GM20431 (cell line): Measurements from ENCODE around the gene TAF4B.
"Not testable (repeated sequence)": the region's sequence is repeated elsewhere in the genome, so short reads cannot be mapped to it uniquely, and the experiment has no call there.

ENCODE experiments used
- in situ Hi-C: fragments of 300-500 bp; cut with MseI, MboI; formaldehyde crosslinking; loops from one replicate; pipeline ENCODE4 v1.15.0; 2020; ENCODE audit warnings: low sequenced_read_pairs; ENCODE audit not compliant: unreplicated experiment

The TAF4B gene

DNA sequence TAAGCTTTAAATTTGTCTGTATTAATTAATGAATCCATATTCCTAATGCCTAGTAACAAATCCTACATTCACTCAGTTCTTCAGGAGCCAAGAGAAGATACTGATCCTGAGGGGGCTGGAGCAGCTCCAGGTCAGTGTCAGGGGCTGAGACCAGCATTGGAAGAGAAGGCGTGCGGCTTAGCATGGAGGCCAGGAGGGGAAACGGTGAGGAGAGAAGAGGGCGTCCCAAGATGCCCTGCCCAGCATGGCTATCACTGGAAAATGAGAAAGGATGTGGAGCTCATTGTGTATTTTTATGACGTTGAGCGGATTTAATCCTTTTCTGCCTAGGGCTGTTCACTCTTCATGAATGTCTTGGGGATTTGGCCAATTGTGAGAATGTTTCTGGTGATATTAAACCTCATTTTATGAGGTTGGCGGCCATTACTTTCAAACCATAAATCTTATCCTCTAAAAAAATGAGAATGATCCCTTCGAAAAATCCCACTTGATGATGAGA lies 190.5 kb downstream of the TAF4B start:
- in situ Hi-C loops: loop anchor here (25.0 kb wide), 3 partner anchors 96 to 1171 kb away; no protein-coding TSS in a partner anchor

DNA sequence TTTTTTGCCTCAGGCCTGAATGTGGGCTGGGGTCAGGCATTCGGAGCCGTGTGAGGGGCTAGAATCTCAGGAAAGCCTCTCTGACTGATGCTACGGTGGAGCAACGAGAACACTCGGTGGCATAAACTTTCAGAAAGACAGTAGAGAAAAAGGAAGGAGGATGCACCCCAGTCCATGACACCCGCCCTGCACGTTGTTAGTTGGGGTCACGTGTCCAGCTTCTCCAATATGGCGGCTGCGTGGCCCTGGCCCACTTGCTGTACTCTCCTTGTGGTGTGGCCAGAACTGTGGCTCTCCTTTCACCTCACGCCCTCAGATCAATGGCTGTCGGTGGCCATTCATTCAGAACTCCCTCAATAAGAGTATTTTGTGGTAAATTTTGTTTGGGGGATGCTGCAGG lies 190.9 kb downstream of the TAF4B start:
- in situ Hi-C loops: loop anchor here (25.0 kb wide), 3 partner anchors 95 to 1170 kb away; no protein-coding TSS in a partner anchor

DNA sequence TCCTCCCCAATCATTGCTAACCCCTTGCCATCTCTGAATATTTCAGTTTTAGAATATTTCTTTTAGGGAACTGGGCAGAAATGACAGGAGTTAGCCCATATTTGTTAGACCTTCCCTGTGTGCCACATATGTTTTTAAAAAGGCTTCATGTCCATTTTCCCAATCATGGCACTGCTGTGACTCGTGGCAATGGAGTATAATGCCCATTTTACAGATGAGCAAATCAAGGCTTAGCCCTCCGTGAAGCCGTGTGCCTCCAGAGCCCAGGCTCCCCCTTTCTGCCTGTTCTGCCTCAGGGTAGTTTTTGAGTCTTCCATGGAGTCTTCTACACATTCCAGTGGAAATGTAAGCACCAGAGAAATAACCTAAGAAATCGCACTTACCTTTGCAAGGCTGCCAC lies 192.0 kb downstream of the TAF4B start:
- in situ Hi-C loops: loop anchor here (25.0 kb wide), 3 partner anchors 94 to 1169 kb away; no protein-coding TSS in a partner anchor

DNA sequence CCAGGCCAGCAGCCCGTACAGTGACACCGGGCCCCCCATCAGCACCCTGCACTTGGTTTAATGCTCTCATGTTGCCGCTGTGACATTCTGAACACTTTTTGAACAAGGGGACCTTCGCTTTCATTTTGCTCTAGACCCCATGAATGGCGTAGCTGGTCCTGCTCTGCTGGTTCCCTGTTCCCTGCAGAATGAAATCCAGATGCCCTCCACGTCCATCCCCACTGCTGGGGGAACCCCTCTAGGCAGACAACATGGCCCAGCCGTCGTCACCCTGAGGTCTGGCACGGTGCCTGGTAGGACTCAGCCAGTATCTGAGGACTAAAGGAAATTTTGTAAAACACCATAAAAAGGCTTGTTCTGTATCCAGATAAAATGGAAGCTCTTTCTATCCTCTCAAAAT lies 193.5 kb downstream of the TAF4B start:
- in situ Hi-C loops: loop anchor here (25.0 kb wide), 3 partner anchors 93 to 1168 kb away; no protein-coding TSS in a partner anchor

DNA sequence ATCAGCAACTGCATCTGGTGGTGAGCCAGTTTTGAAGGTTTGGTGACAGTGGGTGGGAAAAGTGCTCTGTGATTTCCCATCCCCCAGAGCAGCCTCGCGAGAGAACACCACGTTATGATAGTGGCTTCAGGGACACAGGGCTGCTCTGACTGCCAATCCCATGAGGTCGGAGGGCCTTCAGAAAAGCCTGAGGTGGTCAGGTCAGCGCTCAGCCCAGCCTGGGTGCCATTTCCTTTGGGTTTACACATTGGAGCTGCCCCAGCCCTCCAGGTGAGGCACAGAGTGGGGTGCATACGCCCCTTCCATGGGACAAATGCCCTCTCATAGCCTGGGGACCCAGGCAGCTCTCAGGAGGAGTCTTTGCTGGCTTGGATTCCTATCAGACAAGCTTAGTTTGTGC lies 195.3 kb downstream of the TAF4B start:
- in situ Hi-C loops: loop anchor here (25.0 kb wide), 3 partner anchors 91 to 1166 kb away; no protein-coding TSS in a partner anchor

DNA sequence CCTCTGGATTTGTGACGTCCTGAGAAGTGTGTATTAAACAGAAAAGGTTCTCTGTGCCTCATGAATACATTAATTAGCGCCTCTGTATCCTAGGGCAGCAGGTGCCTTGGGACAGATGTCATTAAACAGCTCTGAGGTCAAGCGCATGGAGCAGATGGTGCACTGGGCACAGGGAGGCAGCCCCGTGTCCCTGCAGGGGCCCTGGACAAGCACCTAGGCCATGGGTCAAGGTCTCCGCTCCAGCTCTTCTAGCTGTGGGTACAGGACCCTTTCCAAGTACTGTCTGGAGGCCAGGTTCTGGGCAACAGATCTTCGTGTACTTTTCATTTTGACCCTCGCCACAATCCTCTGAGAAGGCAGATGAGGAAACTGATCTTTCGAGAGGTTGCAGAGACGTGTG lies 195.7 kb downstream of the TAF4B start:
- in situ Hi-C loops: loop anchor here (25.0 kb wide), 3 partner anchors 90 to 1165 kb away; no protein-coding TSS in a partner anchor

DNA sequence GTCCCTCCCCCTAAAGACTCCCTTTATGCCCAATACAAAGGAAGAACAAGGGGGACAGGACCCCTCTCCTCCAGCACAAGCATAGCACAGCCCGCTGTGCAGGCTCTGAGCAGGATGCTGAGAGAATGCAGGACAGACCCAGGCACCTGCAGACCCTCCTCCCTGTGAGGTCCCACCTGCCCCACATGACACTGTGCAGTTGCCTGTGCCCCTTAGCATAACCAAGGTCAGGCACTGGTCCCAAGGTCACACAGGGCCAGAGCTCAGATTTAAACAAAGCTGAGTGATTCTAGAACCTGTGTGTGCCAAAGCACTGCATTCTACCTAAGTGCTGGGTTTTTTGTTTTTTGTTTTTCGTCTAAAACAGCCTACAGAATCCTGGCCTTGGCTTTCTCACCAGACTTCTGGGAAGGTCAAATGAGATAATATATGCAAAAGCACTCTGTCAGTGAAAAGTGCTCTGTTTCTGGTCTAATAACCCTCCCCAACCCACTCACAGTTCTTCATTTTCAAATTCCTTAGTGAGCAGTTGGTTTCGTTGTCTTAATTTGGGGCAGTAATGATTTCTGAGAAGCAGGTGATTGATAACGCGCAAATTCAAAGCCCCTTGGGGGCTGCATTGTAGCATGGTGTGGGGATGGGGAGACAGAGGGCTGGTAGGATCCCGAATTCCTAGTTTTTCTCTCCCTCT lies 196.4 kb downstream of the TAF4B start:
- in situ Hi-C loops: loop anchor here (25.0 kb wide), 3 partner anchors 90 to 1165 kb away; no protein-coding TSS in a partner anchor

DNA sequence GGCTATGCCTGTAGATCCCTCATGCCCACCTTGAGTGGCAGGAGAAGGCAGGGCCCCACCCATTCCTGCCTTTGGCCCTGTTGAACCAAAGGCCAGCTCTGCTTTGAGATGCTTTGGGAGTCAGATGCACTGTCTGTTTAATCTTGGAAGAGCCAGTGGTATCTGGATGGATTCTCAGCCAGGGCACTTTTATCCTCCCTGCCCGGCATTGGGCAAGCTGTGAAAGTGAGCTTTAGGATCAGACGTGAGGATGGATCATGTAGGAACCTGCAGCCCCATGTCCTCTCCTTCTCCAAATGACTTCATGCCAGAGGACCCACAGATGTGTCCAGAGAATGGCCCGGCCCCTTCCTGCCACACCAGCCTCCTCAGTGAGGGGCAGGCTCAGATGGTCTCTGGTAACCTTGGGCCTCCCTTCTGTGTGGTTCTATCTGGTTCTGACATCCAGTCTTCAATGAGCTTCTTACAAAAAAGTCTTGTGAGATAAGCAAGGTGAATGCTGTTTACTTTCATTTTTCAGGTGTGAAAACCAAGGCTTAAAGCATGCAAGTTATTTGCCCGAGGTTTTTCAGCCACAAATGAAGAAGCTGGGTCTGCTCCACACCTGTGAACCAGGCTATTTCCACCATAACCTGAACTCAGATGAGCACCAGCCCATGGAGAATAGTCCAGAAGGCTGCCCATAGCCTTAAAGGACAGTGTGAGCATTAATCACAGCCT lies 198.3 kb downstream of the TAF4B start:
- in situ Hi-C loops: loop anchor here (25.0 kb wide), 3 partner anchors 88 to 1163 kb away; no protein-coding TSS in a partner anchor

DNA sequence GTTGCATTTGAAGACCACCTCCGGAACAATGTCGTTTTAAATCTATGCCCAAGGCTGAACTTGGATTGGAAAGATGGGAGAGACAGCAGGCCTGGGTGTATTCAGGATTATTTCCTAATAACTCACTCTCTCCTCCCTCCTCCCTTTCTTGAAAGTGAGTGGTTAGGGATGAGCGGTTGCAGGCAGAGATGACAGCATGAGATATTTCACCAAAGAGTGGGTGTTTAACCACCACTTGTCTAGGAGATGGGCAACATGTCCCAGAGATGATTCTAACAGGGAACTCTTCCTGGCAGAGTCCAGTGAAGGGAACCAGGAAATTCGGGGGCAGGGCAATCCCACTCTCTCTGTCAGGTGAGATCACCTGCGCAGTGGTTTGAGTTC lies 198.9 kb downstream of the TAF4B start:
- in situ Hi-C loops: no loop called here

DNA sequence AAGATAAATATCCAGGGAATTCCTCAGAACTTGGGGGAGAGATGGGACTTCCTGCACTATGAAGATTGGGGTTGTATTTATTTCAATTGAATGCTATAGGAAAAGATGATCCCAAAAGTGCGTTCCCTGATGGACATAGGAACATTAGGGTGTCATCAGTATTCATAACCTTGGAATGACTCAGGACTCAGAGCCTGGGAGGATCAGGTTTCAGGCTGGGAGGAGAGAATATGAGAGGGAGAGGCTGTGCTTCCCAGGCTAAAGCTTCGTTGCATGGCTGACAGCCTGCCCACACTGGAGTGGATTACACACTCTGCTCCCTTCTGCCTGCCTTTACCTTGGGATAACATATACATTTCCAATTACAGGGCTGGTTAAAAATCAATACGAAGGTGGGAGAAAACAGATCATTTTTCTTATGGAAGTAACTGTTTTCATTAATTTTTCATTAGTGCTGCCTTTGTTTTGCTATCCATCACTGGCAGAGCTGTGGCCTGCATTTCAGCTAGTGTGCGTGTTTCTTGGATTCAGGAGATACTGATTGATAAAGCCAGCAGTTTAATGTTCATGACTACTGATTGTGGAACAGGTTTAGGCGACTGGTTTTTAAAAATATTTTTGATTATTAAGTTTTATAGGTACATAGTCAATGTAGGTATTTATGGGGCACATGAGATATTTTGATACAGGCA lies 203.4 kb downstream of the TAF4B start:
- in situ Hi-C loops: no loop called here

DNA sequence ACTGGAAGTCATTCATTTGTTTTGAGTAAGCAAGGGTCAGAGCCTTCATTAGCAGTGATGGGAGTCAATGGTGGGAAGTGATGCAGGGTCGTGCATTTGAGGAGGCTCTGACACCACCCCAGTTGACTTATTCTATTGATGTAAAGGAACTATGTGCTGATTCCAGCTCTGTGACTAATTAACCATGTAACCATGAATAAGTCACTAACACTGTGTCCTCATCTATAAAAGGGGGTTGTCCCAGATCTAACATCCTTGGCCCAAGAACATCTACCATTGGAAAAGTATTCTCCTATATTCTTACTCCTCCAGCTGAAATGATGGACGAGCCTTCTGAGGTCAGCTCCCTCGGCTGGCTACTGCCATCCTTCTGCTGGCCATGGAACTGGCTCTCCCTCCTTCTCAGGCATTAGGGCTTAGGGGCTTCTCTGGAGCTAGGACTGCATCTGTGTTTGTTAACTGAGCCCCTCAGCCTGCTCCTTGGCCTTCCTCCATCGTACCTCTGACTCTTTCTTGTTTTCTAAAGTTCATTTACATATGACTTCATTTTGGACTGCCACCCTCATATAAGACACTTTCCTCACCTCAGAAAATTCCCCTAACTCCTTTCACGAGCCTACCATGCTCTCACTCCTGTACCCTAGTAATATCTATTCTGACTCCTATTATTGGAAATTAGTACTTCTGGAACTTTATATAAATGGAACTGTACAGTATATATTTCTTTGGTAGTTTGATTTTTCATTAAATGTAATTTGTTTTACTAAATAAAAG lies 206.6 kb downstream of the TAF4B start:
- in situ Hi-C loops: no loop called here

DNA sequence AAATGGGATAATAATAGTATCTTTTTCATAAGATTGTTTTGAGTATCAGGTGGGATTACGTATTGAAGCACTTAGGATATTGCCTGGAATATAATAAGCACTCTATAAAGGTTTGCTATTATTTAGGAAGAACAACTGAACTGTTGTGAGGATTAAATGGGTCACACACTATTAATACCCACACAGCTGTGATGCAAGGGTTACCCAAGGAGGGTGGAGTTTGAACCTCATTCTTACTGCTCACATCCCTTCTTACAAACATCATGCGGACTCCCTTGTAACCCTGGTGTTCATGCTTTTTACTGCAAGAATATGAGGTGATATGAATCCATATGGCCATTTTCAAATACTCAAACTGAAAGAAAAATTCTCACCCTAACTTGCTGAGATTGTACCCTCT lies 208.6 kb downstream of the TAF4B start:
- in situ Hi-C loops: no loop called here

DNA sequence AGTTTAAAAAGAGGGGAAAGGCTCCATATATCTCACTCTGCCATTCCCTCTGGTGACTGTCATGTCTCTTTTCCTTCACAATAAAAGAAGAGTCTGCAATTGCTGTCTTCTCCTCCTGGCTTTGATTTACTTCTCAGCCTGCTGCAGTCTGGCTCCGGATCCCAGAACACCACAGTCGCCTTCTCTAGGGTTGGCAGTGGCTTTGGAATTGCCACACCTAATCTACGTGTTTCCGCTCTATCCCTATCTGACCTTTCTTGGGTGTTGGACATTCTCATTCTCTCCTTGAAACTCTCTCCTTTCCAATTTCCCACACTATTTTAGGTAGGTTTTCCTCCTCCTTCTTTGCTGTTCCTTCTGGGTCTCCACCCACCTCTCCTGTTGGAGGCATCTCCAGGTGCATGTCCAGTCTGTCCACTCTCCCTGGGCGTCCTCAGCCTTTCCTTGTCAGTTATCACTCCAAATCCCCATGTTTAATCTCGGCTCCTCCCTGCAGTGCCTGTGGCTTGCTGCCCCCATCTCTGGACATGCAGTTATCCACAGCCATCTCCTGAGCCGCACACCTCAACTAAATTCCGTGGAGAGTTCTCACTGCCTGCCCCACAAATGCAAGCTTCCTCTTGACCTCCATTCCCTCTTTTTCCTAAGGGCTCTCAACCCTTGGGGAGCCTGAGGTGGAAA lies 209.3 kb downstream of the TAF4B start:
- in situ Hi-C loops: no loop called here

DNA sequence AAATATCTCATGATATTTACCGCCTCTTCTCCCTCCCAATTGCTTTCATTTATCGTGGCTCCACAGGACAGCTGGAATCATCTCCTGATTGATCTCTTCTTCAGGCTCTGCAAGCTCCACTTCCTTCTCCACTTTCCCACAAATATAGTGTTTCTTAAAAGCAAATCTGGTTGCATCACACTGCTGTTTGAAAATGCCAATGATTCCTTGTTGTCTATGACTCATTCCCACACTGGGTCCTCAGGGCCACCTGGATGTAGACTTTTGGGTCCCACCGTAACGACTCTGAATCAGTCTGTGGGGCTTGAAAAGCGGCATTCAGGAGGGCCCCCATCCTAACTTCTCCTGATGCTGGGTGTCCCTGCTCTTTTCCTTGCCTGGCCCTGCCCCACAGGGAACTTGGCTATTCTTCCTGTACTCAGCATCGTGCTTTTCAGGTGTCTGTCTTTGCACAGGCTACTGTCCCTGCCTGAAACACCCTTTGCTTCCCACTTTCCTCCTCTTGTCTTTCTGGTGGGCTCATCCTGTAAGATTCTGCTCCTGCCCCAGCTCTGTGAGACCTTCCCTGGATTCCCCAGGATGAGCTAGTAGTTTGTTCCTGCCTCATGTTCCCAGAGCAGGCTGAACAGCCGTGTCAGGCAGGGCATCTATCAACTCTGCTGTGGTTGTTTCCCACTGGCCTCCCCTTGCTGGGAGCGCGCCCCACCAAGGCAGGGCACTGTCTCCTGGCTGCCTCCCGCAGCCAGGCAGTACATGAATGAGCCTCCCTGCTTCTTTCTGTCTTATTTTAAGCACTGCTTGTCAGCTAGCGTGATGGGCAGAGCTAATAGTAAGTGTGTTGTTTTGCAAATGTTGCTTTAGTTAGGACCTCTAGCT lies 210.2 kb downstream of the TAF4B start:
- in situ Hi-C loops: no loop called here

DNA sequence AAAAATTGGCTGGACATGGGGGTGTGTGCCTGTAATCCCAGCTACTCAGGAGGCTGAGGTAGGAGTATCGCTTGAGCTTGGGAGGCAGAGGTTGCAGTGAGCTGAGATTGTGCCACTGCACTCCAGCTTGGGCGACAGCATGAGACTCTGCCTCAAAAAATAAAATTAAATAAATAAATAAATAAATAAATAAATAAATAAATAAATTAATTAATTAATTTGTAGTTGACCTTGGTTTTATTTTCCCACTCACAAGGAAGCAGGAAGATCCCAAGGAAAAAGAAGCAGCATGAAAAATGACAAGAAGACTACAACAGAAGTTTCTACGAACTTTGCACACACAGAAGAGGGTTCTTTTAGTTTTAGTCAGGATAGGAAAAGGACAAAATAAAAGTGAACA lies 211.4 kb downstream of the TAF4B start:
- in situ Hi-C loops: not testable (repeated sequence)

DNA sequence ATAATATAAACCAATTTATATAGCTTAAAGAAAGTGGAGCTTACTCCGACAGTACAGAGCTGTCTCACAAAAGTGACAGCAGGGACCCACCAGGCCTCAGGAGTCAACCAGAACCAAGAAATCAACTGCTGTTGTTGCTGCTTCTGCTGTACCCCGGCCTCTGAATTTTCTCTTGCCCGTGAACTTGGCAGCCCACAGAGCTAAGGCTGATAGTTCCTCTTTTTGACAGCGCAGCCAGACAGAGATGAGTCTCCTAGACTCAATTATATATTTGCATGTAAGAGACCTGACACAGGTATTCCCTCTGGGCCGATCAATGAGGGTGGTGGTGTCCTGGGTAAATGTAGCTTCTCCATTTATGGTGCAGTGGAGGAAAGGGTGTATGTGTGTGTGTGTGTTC lies 212.7 kb downstream of the TAF4B start:
- in situ Hi-C loops: no loop called here

DNA sequence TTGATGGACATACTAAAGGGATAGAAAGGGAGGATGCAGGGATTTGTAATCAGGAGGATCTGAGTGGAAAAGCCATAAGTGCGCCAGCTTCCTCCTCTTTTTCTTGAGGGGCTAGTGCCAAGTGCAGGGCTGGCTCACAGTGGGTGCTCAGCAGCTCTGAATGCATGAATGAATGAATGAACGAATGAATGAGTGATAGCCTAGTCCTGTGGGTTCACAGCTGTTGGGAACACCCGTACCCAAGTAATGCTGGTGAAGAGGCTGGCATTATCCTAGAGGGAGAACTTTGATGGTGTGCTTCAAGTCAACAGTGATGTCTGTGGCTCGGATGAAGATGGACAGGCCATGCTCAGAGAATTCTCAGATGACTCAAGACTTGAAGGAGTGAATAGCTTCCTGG lies 213.3 kb downstream of the TAF4B start:
- in situ Hi-C loops: no loop called here

DNA sequence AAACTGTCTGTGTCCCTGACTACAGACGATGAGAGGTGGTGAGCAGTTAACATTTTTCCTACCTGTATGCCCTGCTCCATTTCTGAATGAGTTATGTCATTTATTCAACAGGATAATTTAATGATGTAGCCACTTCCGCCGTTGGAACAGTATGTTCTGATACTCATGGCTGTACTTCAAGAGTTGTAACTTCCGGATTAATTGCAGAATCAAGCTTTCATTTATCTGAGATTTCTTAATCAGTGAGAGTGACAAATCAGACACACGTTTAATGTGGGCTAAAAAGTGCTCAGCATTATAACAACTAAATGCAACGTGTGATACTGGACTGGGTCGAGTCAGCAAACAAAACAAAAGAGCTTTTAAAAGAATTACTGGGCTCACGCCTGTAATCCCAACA lies 214.4 kb downstream of the TAF4B start:
- in situ Hi-C loops: no loop called here
